IPS-NIHi11 (cell line): ENCODE data around the gene YTHDC1.

Experiments used
- DNase-seq: peaks from one replicate; pipeline ENCODE4 v3.0.0; 2012; ENCODE audit warnings: mixed read lengths, low spot score

Gene YTHDC1

DNA sequence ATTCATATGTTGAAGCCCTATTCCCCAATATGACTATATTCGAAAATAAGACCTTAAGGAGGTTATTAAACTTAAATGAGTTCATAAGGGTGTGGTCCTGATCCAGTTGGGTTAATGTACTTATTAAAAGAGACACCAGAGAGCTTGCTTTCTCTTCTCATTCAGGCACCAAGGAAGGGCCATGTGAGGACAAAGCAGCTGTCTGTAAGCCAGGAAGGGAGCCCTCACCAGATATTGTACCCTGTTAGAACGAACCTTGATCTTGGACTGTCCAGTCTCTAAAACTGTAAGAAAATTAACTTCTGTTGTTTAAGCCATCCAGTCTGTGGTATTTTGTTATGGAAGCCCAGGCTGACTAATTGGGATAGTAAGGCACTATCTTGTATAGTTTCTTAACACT lies 9.1 kb upstream of the YTHDC1 start:
- DNase-seq, result no peak

DNA sequence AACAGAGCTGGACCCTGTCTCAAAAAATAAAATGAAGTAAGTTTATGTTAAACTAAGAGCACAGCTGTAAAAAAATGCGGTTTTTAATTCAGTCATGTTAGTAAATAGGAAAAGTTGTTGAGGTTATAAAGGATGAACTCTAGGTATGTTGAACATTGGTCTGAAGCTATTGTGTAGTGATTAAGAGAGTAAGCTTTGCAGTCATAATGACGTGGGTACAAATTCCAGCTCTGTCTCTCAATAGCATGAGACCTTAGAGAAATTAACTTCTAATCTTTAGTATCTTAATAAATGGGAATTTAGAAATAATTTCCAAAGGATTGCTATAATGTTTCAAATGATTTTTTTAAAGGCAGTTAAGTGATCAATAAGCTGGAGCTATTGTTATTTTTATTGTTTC lies 2.9 kb upstream of the YTHDC1 start:
- no peak for DNase-seq

DNA sequence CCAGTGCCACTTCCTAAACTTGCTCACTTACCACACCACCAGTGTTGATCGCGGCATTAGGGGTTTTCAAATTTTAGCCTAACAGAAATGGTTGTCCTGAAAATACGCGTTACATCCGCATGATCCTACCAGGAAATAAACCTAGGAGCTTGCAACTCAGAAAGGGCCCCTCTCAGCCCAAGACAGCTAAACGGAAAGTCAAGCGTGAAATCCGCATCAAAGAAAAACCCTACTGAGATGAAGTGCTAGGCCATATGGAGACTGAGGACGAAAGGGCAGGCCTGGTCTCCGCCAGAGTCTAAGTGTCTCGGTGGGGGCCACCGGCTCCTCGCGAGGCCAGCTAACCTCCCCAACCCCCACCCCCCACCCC lies 626 bp downstream of the YTHDC1 start:
- no peak for DNase-seq

DNA sequence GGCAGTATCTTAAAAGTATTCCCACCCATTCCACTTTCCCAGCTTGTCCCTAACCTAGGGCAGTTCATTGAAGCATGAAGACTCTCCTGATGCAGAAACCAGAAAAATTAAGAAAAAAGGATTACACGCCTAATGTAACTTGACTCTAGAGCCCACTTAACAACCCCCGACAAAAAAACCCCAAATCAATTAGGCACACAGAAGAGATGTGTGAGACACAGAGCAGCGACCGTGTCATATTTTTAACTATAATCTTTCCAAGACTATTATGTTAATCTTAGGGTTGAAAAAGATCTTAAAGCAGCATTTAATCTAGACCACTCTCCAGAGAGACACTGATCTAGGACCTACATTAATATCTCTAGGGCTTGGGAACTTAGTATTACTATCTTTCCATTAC lies 1.3 kb downstream of the YTHDC1 start:
- no peak for DNase-seq

DNA sequence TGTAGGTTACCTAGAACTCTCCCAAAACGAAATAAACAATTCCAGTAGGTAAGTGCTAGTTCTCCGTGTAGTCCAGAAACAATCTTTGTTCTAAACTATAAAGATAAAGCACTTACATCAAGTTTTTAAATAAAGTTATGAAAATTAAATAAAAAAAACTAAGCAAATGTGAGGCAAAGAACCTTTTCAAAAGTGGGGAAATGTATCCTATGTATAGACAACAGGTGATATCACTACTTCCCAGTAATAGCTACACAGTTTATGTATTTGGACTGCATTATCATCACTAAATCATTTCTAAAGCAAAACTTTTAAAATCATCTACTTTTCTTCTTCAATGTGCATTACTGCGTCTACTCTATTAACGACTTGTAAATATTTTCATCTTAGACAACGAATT lies 2.0 kb downstream of the YTHDC1 start:
- no peak for DNase-seq

DNA sequence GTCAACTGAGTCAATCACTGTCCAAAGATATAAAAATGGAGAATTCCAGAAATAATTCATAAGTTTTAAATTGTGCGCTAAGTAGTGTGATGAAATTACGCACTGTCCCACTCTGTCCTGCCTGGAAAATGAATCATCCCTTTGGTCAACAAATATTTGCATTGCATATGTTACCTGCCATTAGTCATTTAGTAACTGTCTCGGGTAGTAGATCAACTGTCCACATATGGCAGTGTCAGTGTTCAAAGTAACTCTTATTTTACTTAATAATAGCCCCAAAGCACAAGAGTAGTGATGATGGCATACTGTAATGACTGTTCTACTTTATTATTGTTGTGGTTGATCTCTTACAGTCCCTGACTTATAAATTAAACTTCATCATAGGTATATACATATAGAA lies 3.4 kb downstream of the YTHDC1 start:
- DNase-seq, result no peak

DNA sequence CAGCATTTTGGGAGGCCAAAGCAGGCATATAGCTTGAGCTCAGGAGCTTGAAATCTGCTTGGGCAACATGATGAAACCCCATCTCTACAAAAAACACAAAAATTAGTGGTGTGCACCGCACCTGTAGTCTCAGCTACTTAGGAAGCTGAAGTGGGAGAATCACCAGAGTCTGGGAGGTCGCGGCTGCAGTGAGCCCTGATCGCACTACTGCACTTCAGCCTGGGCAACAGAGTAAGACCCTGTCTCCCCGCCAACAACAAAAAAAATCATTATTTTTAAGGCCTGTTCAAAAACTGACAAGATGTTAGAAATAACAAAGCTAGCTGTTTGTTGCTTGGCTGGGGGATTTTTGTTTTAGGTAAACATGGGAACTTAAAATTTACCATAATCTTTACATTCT lies 5.1 kb downstream of the YTHDC1 start:
- no peak for DNase-seq

DNA sequence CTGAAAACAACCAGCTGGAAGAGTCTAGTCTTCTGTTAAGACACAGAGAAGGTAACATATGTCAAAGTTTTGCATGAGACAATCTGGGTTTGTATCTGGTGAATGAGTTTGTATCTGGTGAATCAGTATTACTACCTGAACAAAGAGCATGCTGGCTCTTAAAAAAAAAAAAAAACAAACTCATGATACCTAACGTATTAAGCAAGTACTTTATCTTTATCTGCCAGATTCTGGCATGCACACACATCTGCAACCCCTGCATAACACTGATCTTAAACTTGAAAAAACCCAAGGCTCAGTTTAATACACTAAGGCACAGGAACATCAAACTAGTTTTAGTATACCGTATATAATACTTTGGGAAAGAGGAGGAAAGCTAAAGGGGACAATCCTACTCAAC lies 5.8 kb downstream of the YTHDC1 start:
- no peak for DNase-seq

DNA sequence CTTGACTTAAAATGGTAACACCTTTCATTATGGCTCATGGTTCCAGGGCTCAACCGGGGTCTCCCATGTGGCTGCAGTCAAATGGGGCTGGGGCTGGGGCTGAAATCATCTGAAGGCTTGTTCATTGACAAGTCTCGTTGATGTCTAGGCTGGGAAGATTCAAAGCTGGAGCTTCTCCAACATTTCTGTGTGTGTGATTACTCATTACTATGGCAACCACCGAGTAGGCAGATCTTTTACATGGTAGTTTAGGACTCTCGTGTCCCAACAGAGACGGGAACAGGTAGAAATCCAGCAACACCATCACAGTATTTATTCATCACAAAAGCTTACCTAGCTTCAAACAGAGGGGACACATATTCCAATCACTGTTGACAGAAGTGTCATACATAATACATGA lies 7.8 kb downstream of the YTHDC1 start:
- DNase-seq, result peak; percentile 4

DNA sequence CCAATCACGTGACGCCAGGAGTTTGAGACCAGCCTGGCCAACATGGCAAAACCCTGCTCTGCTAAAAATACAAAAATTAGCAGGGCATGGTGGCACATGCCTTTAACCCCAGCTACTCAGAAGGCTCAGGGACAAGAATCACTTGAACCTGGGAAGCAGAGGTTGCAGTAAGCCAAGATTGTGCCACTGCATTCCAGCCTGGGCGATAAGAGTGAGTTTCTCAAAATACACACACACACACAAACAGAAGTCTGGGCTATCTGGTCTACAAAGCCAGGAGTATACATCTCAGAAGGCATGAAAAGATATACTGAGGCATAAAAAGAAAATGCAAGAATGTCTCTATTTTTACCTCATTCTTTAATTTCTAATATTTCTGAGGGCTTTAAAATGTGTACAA lies 11.3 kb downstream of the YTHDC1 start:
- no peak for DNase-seq

DNA sequence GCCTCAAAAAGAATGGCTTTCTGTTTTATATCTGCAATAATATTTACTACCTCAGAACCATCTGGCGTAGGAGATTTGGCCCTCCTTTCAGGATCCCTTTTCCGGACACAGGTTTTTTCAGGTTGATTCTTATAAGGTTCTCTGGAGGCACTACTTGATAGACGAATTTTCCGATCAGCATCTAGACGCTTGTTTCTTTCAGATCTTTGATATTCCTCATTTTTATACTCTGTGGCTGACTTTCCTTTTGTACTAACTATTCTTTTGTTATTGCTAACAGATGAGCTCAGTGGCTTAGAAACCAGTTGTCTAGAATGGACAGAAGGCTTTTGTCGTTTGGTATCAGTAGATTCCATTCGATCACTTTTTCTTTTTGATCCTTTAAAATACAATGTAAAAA lies 12.4 kb downstream of the YTHDC1 start:
- no peak for DNase-seq

DNA sequence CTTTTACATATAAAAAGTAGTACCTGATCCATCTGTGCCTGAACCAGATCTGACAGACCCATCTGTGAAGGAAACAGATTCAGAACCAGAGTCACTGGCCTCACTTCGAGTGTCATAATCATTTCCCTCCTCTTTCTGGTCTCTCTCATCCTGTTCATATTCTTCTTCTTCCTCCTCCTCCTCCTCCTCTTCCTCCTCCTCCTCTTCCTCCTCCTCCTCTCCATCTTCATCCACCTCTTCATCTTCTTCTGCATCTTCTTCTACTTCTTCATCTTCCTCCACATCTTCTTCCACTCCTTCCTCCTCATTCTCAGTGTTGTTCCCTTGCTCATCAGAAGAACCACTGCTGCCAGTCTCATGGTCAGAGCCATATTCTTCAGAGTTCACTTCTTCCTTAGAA lies 12.9 kb downstream of the YTHDC1 start:
- DNase-seq, result no peak

DNA sequence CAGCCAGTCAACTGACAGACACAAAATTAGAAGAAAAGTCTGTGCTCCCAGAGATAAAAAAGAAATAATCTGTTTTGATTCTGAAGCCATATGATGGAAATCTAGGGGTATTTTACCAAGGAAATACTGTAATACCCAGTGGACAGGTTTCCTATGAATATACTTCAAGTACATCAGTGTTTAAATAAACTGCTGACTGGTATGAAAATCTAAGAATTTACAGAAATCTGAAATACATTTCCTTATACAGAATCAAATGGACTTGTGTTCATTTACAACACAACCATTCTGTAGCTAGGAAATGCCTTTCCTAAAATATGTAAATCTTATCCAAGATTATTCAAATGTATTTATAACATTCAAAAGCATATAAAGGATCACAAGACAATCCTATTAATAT lies 13.4 kb downstream of the YTHDC1 start:
- DNase-seq, result no peak

DNA sequence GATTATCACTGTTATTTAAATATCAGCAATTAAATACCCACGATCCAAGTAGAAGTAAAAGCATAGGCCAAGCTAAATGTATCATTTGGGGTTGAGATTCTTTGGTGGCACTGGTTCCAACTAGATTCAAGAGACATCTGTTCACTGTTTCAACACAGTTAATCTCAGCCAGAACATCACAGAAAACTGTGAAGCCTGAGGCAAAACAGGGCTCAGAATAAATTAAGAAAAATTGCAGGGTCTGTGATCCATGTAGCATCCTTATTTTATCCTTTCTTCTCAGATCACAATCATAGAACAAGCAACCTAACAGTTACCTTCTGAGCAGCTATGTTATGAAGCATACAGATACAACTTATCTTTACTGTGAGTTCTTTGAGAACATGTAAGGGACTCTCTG lies 23.7 kb downstream of the YTHDC1 start:
- DNase-seq, result no peak

DNA sequence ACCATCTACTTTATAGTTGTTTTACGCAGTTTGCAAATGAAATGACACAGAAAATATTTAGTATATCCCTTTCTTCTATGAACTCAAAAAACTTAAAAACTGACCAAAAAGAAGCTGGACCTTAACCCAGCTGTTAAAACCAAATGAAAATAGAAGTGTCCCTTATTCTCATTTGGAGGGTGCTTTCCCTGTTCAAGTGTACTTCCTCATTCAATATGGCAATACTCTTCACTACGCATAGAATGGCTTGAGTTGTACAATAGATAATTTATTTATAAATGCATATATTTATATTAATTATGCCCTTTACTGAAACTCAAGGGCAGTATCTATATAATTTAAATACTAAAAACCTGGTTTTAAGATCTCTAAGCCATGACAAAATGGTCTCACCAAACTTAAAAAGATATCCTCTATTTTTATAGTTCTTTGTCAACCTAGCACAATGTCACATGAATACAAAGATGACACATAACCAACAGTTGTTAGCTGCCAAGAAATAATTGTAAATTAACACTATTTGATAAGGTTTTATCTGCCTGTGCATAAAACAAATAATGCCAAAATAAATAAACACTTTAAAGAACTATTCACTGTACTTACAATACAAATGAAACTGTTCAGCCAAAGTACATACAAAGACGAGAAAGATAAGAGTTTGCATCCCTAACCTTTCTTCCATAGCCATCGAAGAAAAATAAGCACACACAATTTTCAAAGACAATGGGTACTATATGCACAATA lies 25.2 kb downstream of the YTHDC1 start:
- no peak for DNase-seq

DNA sequence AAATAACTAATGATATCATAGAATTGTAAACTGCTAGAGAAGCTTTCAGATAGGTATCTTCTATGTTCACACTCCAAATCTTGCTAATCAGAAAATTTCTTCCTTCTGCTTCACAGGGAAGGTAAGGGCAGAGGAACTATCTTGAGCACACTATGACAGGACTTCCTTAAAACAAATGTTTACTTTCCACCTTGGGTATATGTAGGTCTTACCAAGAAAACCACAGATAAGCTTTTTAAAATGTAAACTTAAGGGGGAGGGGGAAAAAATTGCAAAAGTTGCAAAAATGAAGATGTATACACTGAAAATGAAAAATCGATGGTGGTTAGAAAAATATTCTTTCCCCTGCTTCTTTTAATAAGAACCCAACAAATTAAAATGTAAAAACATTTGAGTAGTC lies 30.9 kb downstream of the YTHDC1 start:
- DNase-seq, result no peak

DNA sequence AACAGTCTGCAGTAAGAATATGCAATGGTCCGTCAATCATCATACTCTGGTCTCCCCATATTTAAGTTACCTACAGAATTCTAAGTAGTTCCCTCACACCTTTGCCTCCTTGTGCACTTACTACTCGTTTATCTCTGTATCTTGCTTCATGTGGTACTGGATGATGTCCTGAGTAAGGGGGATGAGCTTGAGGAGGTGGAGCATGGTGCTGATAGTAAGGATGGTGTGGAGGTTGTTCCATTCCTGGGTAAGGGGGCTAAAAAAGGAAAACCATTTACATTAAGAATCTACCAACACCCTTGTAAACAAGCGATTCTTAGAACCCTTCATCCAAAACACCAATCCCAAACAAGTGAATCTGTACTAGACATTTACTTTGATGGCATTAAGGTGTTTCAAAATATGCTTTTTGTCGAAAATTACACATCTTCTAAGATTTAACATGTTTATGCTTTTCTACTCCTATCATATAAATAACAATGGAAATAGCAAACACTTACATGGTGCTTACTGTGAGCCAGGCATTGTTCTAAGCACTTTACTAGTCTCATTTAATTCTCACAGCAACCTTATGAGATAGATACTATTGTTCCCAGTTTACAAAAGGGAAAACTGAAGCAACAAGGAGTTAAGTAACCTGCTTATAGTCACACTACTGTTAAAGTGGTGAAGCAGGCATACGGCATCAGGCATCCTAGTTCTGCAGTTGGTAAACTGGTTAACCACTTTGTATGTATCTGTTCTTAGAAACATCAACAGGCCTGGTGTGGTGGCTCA lies 33.5 kb downstream of the YTHDC1 start:
- no peak for DNase-seq

DNA sequence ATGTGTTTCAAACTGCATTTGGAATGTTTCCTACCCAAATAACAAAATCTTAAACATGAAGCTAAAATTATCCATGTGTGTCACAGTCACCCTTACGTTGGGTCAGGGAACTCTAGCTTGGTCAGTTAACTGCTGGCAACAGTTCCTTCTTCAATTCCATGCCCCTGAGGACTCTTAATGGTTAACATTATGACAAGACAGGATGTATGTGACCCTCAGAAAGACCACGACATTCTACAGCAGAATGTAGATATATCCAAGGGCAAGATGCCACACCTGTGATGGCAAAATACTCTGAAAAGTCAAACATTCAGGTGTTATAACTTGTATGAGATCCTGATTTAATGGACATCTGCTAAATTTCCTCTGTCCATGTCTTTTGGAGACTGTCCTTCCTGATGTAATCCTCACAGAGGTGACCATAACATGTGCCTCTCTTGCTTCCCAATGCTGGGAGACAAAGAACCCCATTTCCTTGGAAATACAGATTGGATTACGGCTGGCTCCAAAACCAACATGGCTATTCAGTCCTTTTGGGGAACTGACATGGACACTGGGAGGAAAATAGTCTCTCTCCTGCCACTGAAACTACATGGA lies 39.1 kb downstream of the YTHDC1 start:
- no peak for DNase-seq

DNA sequence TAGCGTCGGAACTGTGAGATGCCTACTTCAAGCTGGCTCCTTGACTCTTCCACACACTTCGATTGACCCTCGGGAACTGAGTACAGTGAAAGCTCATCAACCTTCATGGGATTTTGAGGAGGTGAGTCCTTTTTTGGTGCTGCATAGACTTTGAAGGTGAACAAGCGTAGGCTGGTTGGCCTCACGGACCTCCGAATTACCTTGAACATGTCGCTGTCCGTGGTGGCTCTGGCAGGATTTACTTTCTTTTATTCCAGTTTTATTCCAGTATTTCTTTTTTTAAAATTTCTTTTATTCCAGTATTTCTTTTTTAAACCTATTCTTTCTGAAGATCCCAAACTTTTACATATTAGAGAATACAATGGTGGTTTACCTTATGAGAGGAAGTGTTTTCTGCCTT lies 45.2 kb downstream of the YTHDC1 start:
- no peak for DNase-seq

DNA sequence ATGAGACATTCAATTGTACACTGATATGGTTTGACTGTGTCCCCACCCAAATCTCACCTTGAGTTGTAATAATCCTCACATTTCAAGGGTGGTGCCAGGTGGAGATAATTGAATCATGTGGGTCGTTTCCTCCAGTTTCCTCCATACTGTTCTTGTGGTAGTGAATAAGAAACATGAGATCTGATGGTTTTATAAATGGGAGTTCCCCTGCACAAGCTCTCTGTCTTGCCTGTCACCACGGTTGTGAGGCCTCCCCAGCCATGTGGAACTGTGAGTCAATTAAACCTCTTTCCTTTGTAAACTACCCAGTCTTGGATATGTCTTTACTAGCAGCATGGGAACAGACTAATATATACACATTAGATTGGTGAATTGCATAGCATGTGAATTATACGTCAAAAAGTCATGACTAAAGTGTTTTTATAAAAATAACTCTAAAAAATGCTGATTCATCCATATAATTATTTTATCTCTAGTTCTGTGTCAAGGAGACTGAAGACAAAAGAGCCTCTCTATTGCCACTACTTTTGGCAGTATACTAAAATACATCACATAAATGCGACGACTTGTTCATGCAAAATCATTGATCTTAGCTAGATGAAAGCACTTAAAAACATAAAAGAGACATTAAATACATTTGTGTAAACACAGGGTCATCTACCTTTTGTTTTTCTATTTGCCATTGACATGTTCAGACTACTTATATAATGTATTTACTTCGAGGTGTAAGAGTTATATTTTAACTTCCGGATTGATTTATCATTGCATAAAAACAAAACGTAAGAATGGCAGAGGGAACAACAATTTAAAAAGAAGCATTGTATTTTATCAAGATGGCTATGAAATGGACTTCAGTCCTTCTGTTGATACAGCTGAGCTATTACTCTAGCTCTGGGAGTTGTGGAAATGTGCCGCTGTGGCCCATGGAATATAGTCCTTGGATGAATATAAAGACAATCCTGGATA lies 50.1 kb downstream of the YTHDC1 start:
- DNase-seq, result no peak

DNA sequence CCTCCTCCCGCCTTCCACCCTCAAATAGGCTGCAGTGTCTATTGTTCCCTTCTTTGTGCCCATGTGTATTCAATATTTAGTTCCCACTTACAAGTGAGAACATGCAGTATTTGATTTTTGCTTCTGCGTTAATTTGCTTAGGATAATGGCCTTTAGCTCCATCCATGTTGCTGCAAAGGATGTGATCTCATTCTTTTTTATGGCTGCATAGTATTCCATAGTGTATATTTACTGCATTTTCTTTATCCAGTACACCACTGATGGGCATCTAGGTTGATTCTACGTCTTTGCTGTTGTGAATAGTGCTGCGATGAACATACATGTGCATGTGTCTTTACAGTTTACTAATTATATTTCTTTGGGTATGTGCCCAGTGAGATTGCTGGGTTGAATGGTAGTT lies 52.8 kb downstream of the YTHDC1 start:
- DNase-seq, result no peak

DNA sequence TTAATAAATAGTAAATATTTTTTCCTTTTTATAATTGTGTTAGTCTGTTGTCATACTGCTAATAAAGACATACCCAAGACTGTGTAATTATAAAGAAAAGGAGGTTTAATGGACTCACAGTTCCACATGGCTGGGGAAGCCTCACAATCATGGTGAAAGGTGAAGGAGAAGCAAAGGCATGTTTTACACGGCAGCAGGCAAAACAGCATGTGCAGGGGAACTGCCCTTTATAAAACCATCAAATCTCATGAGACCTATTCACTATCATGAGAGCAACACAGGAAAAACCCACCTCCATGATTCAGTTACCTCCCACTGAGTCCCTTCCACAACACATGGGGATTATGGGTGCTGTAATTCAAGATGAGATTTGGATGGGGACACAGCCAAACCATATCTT lies 58.6 kb downstream of the YTHDC1 start:
- DNase-seq, result no peak
